ENCODE results near the gene SLC15A3. TPM values are rescaled to one million over a fixed set of nuclear protein-coding genes. Genes with fewer than 3 reads are reported as not detected.
A peak's percentile ranks its signal among the peaks of the same experiment; 100 is the strongest.

The SLC15A3 gene
- 10 to 100 TPM in 2 of 3 donors, 1 to 10 TPM in 1; 6.0 to 43.4 (median 23.8) TPM for polyA plus RNA-seq

GRCh38 chr11:60951904-60952741 lies at the start of gene SLC15A3:
TSS of gene SLC15A3 (minus strand) at chr11:60952176. CDS start at chr11:60951551, 625 bp downstream.
- H3K27ac ChIP-seq (ENCODE audit: low read depth, low read length) = peak within 1 kb of the TSS; percentile 91
- 4 to 48% (median 5%) methylated on average over 23 of the region's 23 CpGs for WGBS, 3 donors

GRCh38 chr11:61000426-61000825 lies 48.5 kb upstream of the SLC15A3 start:
- no peak overlapping the region for H3K27ac ChIP-seq (ENCODE audit: low read depth, low read length)
- 78 to 86% (median 81%) methylated on average over 11 of the region's 11 CpGs for WGBS, 3 donors

GRCh38 chr11:60996381-60997138 lies 44.6 kb upstream of the SLC15A3 start:
- H3K27ac ChIP-seq (ENCODE audit: low read depth, low read length) = no peak overlapping the region
- 32 to 74% (median 71%) methylated on average over 13 of the region's 13 CpGs for WGBS, 3 donors

- 30 to 61% (median 34%) methylated on average over 7 of the region's 7 CpGs for WGBS, 3 donors
- no peak overlapping the region for H3K27ac ChIP-seq (ENCODE audit: low read depth, low read length)
Measured at GRCh38 chr11:60995798-60996197, 43.8 kb upstream of the SLC15A3 start.

- H3K27ac ChIP-seq (ENCODE audit: low read depth, low read length) = no peak overlapping the region
- WGBS, 3 donors = 30 to 69% (median 69%) methylated on average over 7 of the region's 7 CpGs
Measured at GRCh38 chr11:60994541-60995080, 42.6 kb upstream of the SLC15A3 start.

- 52 to 72% (median 57%) methylated on average over 7 of the region's 7 CpGs for WGBS, 3 donors
- no peak overlapping the region for H3K27ac ChIP-seq (ENCODE audit: low read depth, low read length)
Measured at GRCh38 chr11:60993615-60994014, 41.6 kb upstream of the SLC15A3 start.

GRCh38 chr11:60992842-60993409 lies 41.0 kb upstream of the SLC15A3 start:
- H3K27ac ChIP-seq (ENCODE audit: low read depth, low read length) = no peak overlapping the region
- WGBS, 3 donors = 38 to 54% (median 45%) methylated on average over 5 of the region's 5 CpGs

- WGBS, 3 donors = 87 to 91% (median 90%) methylated on average over 4 of the region's 4 CpGs
Measured at GRCh38 chr11:60991457-60991856, 39.5 kb upstream of the SLC15A3 start.

GRCh38 chr11:60989093-60989650 lies 37.2 kb upstream of the SLC15A3 start:
- 55 to 74% (median 60%) methylated on average over 12 of the region's 12 CpGs for WGBS, 3 donors

More at GRCh38 chr11:60991457-60991856, 39.5 kb upstream of the SLC15A3 start:
- no peak overlapping the region for H3K27ac ChIP-seq (ENCODE audit: low read depth, low read length)

GRCh38 chr11:60988658-60989057 lies 36.7 kb upstream of the SLC15A3 start:
- H3K27ac ChIP-seq (ENCODE audit: low read depth, low read length) = no peak overlapping the region
- WGBS, 3 donors = 77 to 83% (median 79%) methylated on average over 2 of the region's 2 CpGs

More at GRCh38 chr11:60989093-60989650, 37.2 kb upstream of the SLC15A3 start:
- H3K27ac ChIP-seq (ENCODE audit: low read depth, low read length) = no peak overlapping the region

- H3K27ac ChIP-seq (ENCODE audit: low read depth, low read length) = no peak overlapping the region
- 84 to 91% (median 89%) methylated on average over 9 of the region's 9 CpGs for WGBS, 3 donors
Measured at GRCh38 chr11:60987577-60988277, 35.8 kb upstream of the SLC15A3 start.

- H3K27ac ChIP-seq (ENCODE audit: low read depth, low read length) = no peak overlapping the region
- 72 to 78% (median 77%) methylated on average over 17 of the region's 17 CpGs for whole genome bisulfite sequencing, 3 donors
Measured at GRCh38 chr11:60985991-60986915, 34.3 kb upstream of the SLC15A3 start.

- WGBS, 3 donors = 66 to 90% (median 87%) methylated on average over 2 of the region's 2 CpGs
Measured at GRCh38 chr11:60985501-60985900, 33.5 kb upstream of the SLC15A3 start.

GRCh38 chr11:60984636-60985035 lies 32.7 kb upstream of the SLC15A3 start:
- no peak overlapping the region for H3K27ac ChIP-seq (ENCODE audit: low read depth, low read length)
- WGBS, 3 donors = 62 to 78% (median 76%) methylated on average over 4 of the region's 4 CpGs

More at GRCh38 chr11:60985501-60985900, 33.5 kb upstream of the SLC15A3 start:
- no peak overlapping the region for H3K27ac ChIP-seq (ENCODE audit: low read depth, low read length)

- 69 to 77% (median 73%) methylated on average over 6 of the region's 6 CpGs for WGBS, 3 donors
- H3K27ac ChIP-seq (ENCODE audit: low read depth, low read length) = no peak overlapping the region
Measured at GRCh38 chr11:60984149-60984548, 32.2 kb upstream of the SLC15A3 start.

- 84 to 85% (median 84%) methylated on average over 8 of the region's 8 CpGs for WGBS, 3 donors
- H3K27ac ChIP-seq (ENCODE audit: low read depth, low read length) = no peak overlapping the region
Measured at GRCh38 chr11:60982184-60982583, 30.2 kb upstream of the SLC15A3 start.

- WGBS, 3 donors = 85 to 93% (median 90%) methylated on average over 11 to 12 of the region's 12 CpGs
Measured at GRCh38 chr11:60981515-60981914, 29.5 kb upstream of the SLC15A3 start.

More at GRCh38 chr11:60981515-60981914, 29.5 kb upstream of the SLC15A3 start:
- H3K27ac ChIP-seq (ENCODE audit: low read depth, low read length) = no peak overlapping the region
